GM23338 (cell line): ENCODE results near the gene DDX23. TPM values are rescaled to one million over a fixed set of nuclear protein-coding genes. Genes with fewer than 3 reads are reported as not detected.

Experiments used
- ATAC-seq: fragments of 200-7000 bp; cut with Tn5 transposase; 3 replicates; pipeline ENCODE4 v1.9.1; 2020
- DNase-seq: peaks from one replicate; pipeline ENCODE4 v3.0.0-alpha.2; 2015; ENCODE audit warnings: low spot score
- H2AFZ ChIP-seq: fragments of 200-600 bp; sonication (generic); 2 replicates; pipeline ENCODE4 v1.8.0; 2016; ENCODE audit warnings: antibody characterized with exemption, mild to moderate bottlenecking, moderate library complexity
- H3F3A ChIP-seq: fragments of 200-600 bp; sonication (generic); replicated peaks from 2 replicates; pipeline ENCODE4 v1.8.0; 2017; ENCODE audit warnings: antibody characterized with exemption, mixed run types, low read depth
- H3K27ac ChIP-seq: fragments of 200-600 bp; sonication (generic); 2 replicates; pipeline ENCODE4 v1.6.1; 2016; ENCODE audit warnings: low read depth
- H3K27me3 ChIP-seq: fragments of 200-600 bp; sonication (generic); 2 replicates; pipeline ENCODE4 v1.8.0; 2016; ENCODE audit warnings: mild to moderate bottlenecking, mixed run types, moderate library complexity; ENCODE audit not compliant: insufficient read depth
- H3K36me3 ChIP-seq: fragments of 200-600 bp; sonication (generic); 2 replicates; pipeline ENCODE4 v1.8.0; 2016; ENCODE audit warnings: mild to moderate bottlenecking; ENCODE audit not compliant: insufficient read depth
- H3K4me1 ChIP-seq: fragments of 200-600 bp; sonication (generic); 2 replicates; pipeline ENCODE4 v1.8.0; 2016; ENCODE audit warnings: mild to moderate bottlenecking, moderate library complexity; ENCODE audit not compliant: insufficient read depth
- H3K4me2 ChIP-seq: fragments of 200-600 bp; sonication (generic); 2 replicates; pipeline ENCODE4 v1.7.1; 2017; ENCODE audit warnings: mixed run types
- H3K4me3 ChIP-seq: fragments of 200-600 bp; sonication (generic); 2 replicates; pipeline ENCODE4 v1.6.1; 2016; ENCODE audit warnings: mixed run types
- H3K79me2 ChIP-seq: fragments of 200-600 bp; sonication (generic); replicated peaks from 2 replicates; pipeline ENCODE4 v1.8.0; 2017; ENCODE audit warnings: mild to moderate bottlenecking; ENCODE audit not compliant: insufficient read depth
- H3K9me2 ChIP-seq: fragments of 200-600 bp; sonication (generic); 2 replicates; pipeline ENCODE4 v1.8.0; 2017; ENCODE audit not compliant: insufficient read depth
- H4K20me1 ChIP-seq: fragments of 200-600 bp; sonication (generic); replicated peaks from 2 replicates; pipeline ENCODE4 v1.8.0; 2017; ENCODE audit warnings: mild to moderate bottlenecking; ENCODE audit not compliant: insufficient read depth
- H3K27ac Mint-ChIP-seq: 2 replicates; pipeline ENCODE4 v1.8.0; 2020; ENCODE audit warnings: inconsistent platforms, mild to moderate bottlenecking, moderate library complexity, mixed read lengths
- H3K27me3 Mint-ChIP-seq: 3 replicates; pipeline ENCODE4 v1.8.0; 2022; ENCODE audit warnings: low read depth, mild to moderate bottlenecking, moderate library complexity, mixed read lengths, inconsistent platforms; ENCODE audit not compliant: insufficient read depth, poor library complexity
- H3K36me3 Mint-ChIP-seq: 3 replicates; pipeline ENCODE4 v1.8.0; 2021; ENCODE audit warnings: low read depth, mild to moderate bottlenecking, inconsistent platforms, moderate library complexity, mixed read lengths
- H3K4me1 Mint-ChIP-seq: 3 replicates; pipeline ENCODE4 v1.8.0; 2020; ENCODE audit warnings: mild to moderate bottlenecking, inconsistent platforms, mixed read lengths
- H3K4me3 Mint-ChIP-seq: 3 replicates; pipeline ENCODE4 v1.8.0; 2021; ENCODE audit warnings: moderate library complexity, mild to moderate bottlenecking, inconsistent platforms, mixed read lengths
- H3K9me3 Mint-ChIP-seq: 3 replicates; pipeline ENCODE4 v1.8.0; 2020; ENCODE audit warnings: moderate library complexity, mild to moderate bottlenecking, inconsistent platforms, mixed read lengths
- CREB1 ChIP-seq: fragments of 250-450 bp; sonication (Bioruptor Pico); IDR thresholded peaks from 2 replicates; pipeline ENCODE4 v1.5.0; 2020; ENCODE audit warnings: low read depth, mild to moderate bottlenecking, moderate library complexity
- CTCF ChIP-seq, 2 experiments: fragments of 200-600 bp in 1 of 2; sonication (generic) in 1 of 2; conservative IDR thresholded peaks; 2 replicates each; pipeline versions ENCODE4 v1.5.1 to v1.6.1; 2016 to 2017; ENCODE audit warnings: antibody characterized with exemption in 2 of 2, low read depth in 2 of 2, mild to moderate bottlenecking in 2 of 2, moderate library complexity in 1 of 2
- ETS1 ChIP-seq: IDR thresholded peaks from 2 replicates; pipeline ENCODE4 v1.6.1; 2016; ENCODE audit warnings: antibody characterized with exemption
- EZH2phosphoT487 ChIP-seq: fragments of 200-600 bp; sonication (generic); IDR thresholded peaks from one replicate; pipeline ENCODE4 v1.8.1; 2018; ENCODE audit warnings: antibody characterized with exemption; ENCODE audit not compliant: unreplicated experiment
- NANOG ChIP-seq: IDR thresholded peaks from 2 replicates; pipeline ENCODE4 v1.6.1; 2016; ENCODE audit warnings: antibody characterized with exemption, borderline replicate concordance
- STAT1 ChIP-seq: IDR thresholded peaks from one replicate; pipeline ENCODE4 v1.6.1; 2016; ENCODE audit warnings: antibody characterized with exemption; ENCODE audit not compliant: unreplicated experiment
- ZNF114 ChIP-seq: fragments of 250-450 bp; sonication (Bioruptor Pico); IDR thresholded peaks from 2 replicates; pipeline ENCODE4 v1.5.0; 2020; ENCODE audit warnings: mild to moderate bottlenecking, moderate library complexity
- ZNF331 ChIP-seq: fragments of 250-450 bp; sonication (Bioruptor Pico); IDR thresholded peaks from 2 replicates; pipeline ENCODE4 v1.5.0; 2020; ENCODE audit warnings: low read depth, mild to moderate bottlenecking, moderate library complexity
- ZNF462 ChIP-seq: fragments of 250-450 bp; sonication (Bioruptor Pico); IDR thresholded peaks from 2 replicates; pipeline ENCODE4 v1.5.0; 2020; ENCODE audit warnings: mild to moderate bottlenecking, moderate library complexity
- polyA plus RNA-seq: library from polyadenylated mRNA; unstranded; fragments of >200 nt; fragmentation: Nextera tagmentation; extraction: Ambion mirVana; gene quantifications from 2 replicates; pipeline ENCODE4 v1.2.1, GENCODE V29; 2016
- total RNA-seq: library from RNA; depleted of rRNA; stranded (reverse); fragments of >200 nt; shearing (Covaris generic); gene quantifications from 2 replicates; pipeline ENCODE4 v1.2.3, GENCODE V29; 2014

Gene DDX23
- total and polyA plus RNA-seq, 2 experiments from 2014 or later = 31.7 to 78.5 TPM

- TF ChIP-seq ETS1 (no peak), CREB1 (no peak), ZNF114 (CRISPR knock-in tag) (no peak)
Measured at GRCh38 chr12:48787791-48788523, 64.0 kb downstream of the DDX23 start (continued).

GRCh38 chr12:48786591-48787544, 65.1 kb downstream of the DDX23 start:
- DNase-seq (no peak), ATAC-seq (no peak)
- Histone ChIP-seq H3K4me1 (peaks cover 12% of the 10 kb centered on the region), H3K4me3 (no peak overlapping the region), H3F3A (peaks cover 7% of the 10 kb centered on the region), H2AFZ (no peak overlapping the region), H3K27me3 (peaks cover 23% of the 10 kb centered on the region), H4K20me1 (no peaks in the 10 kb centered on the region), H3K27ac (no peak overlapping the region), H3K9me2 (no peaks in the 10 kb centered on the region), H3K79me2 (no peaks in the 10 kb centered on the region), H3K4me2 (no peak overlapping the region), H3K36me3 (no peaks in the 10 kb centered on the region)
- Mint-ChIP-seq H3K4me3 (peak overlapping the region; percentile 95), H3K36me3 (no peaks in the 10 kb centered on the region), H3K27me3 (peaks cover 7% of the 10 kb centered on the region), H3K9me3 (no peaks in the 10 kb centered on the region; the same call in 2 of the 3 replicates), H3K4me1 (peaks cover 28% of the 10 kb centered on the region), H3K27ac (no peak overlapping the region)
- TF ChIP-seq NANOG (no peak), CREB1 (no peak), ZNF462 (CRISPR knock-in tag) (no peak), CTCF (conservative IDR thresholded peaks at IDR 0.05; ENCODE audit: low read depth in 2 of 2) (no peak), ZNF331 (CRISPR knock-in tag) (no peak), EZH2phosphoT487 (no peak), ETS1 (no peak), STAT1 (no peak)
